Left lung (tissue), 10 donors: ENCODE data around the gene UCP2. TPM values are rescaled to one million over a fixed set of nuclear protein-coding genes. Genes with fewer than 3 reads are reported as not detected.

ENCODE experiments used
- ATAC-seq: fragments of 200-7000 bp; cut with Tn5 transposase; one replicate; pipeline ENCODE4 v1.9.1; 2020; ENCODE audit warnings: moderate library complexity
- DNase-seq, 4 donors: peaks; one replicate each; pipeline ENCODE4 v3.0.0-alpha.2; 2013 to 2020
- H3K27ac ChIP-seq, 2 donors: fragments of 200-600 bp; sonication (generic) in 1 of 2; one replicate each; pipeline versions ENCODE4 v1.5.0 to v1.8.0; 2020 to 2021
- H3K27me3 ChIP-seq, 2 donors: fragments of 200-600 bp; sonication (generic) in 1 of 2; one replicate each; pipeline versions ENCODE4 v1.5.0 to v1.8.0; 2020 to 2021
- H3K36me3 ChIP-seq, 2 donors: fragments of 200-600 bp; sonication (generic) in 1 of 2; one replicate each; pipeline versions ENCODE4 v1.5.0 to v1.8.0; 2020 to 2021
- H3K4me1 ChIP-seq, 2 donors: fragments of 200-600 bp; one replicate each; pipeline ENCODE4 v1.8.0; 2021
- H3K4me3 ChIP-seq, 2 donors: fragments of 200-600 bp; sonication (generic) in 1 of 2; one replicate each; pipeline versions ENCODE4 v1.5.0 to v1.8.0; 2020 to 2021; ENCODE audit warnings: mild to moderate bottlenecking in 1 of 2
- H3K9me3 ChIP-seq, 2 donors: fragments of 200-600 bp; sonication (generic) in 1 of 2; one replicate each; pipeline versions ENCODE4 v1.5.0 to v1.8.0; 2020 to 2021
- intact Hi-C, 2 donors: fragments of 100-400 bp; cut with DNase I; formaldehyde crosslinking; loops; one replicate each; pipeline versions ENCODE4 v1.11.2 to v1.14.2; 2022
- polyA plus RNA-seq, 6 donors: library from polyadenylated mRNA; unstranded; fragments of 120-200 nt; gene quantifications; one replicate each; pipeline ENCODE4 v1.2.1, GENCODE V29; 2013; ENCODE audit not compliant: insufficient read length in 6 of 6
- total RNA-seq, 2 donors: library from RNA; stranded (reverse); fragmentation: NEBNext Ultra II Directional; extraction: Animal tissue kit (Norgen Biotek cat#: 25700); gene quantifications; one replicate each; pipeline ENCODE4 v1.2.1, GENCODE V29; 2021
- TF ChIP-seq, protein P1 (sequence below), 2 donors: fragments of 200-600 bp; sonication (generic) in 1 of 2; IDR thresholded peaks; one replicate each; pipeline versions ENCODE4 v1.5.0 to v1.8.0; 2021; ENCODE audit warnings: antibody characterized with exemption in 2 of 2
- donor health status: DM: no; HTN: yes; CAD: no.
- donor health status: DM: no; HTN: no; CAD: no.

UCP2 gene
- total and polyA plus RNA-seq, 8 donors = 35.3 to 142 (median 42.6) TPM

GRCh38 chr11:74019860-74020259, 37.2 kb upstream of the UCP2 start:
- no peak overlapping the region for H3K4me3 ChIP-seq
- H3K27ac ChIP-seq = peak overlapping the region; percentile 78 to 89
- intact Hi-C loops = no loop called here
- peaks cover 0 to 20% of the 10 kb centered on the region in 2 donors for H3K36me3 ChIP-seq
- TF ChIP-seq, protein P1, sequence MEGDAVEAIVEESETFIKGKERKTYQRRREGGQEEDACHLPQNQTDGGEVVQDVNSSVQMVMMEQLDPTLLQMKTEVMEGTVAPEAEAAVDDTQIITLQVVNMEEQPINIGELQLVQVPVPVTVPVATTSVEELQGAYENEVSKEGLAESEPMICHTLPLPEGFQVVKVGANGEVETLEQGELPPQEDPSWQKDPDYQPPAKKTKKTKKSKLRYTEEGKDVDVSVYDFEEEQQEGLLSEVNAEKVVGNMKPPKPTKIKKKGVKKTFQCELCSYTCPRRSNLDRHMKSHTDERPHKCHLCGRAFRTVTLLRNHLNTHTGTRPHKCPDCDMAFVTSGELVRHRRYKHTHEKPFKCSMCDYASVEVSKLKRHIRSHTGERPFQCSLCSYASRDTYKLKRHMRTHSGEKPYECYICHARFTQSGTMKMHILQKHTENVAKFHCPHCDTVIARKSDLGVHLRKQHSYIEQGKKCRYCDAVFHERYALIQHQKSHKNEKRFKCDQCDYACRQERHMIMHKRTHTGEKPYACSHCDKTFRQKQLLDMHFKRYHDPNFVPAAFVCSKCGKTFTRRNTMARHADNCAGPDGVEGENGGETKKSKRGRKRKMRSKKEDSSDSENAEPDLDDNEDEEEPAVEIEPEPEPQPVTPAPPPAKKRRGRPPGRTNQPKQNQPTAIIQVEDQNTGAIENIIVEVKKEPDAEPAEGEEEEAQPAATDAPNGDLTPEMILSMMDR (IDR thresholded peaks at IDR 0.05) = no peak
- peaks cover 11 to 63% of the 10 kb centered on the region in 2 donors for H3K4me1 ChIP-seq
- H3K9me3 ChIP-seq = no peaks in the 10 kb centered on the region
- DNase-seq (no peak), ATAC-seq (no peak)
- no peaks in the 10 kb centered on the region for H3K27me3 ChIP-seq

DNA sequence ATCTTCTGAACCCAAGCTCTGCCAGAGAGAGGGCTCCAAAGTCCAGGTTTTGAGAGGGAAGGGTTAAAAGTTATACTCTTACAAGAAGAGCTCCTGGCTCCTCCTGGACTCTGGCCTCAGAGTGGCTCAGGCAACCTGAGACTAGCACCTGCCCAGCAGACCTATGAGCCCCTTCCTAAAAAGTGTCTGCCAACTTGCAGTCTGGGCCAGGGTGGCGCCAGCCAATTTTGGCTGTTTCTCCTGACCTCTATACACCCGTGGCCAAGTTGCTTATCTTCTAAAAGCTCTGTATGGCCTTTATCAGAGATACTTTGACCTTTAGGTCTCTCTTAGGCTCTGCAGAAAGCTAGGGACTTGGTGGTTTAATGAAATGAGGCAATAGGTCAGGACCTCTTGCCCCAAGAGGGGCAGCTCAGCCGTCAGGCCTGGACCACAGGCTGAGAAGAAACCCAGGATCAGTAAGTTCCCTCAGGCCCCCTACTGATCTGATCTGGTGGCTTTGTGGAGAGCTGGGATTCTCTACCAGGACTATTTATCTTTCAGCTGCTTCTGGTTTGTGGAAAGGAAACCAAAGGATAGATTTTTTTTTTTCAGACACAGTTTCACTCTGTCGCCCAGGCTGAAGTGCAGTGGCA, 36.6 kb upstream of the UCP2 start:
- Histone ChIP-seq H3K36me3 (peaks cover 0 to 20% of the 10 kb centered on the region in 2 donors), H3K9me3 (no peaks in the 10 kb centered on the region), H3K27me3 (no peaks in the 10 kb centered on the region), H3K4me1 (peaks cover 11 to 57% of the 10 kb centered on the region in 2 donors), H3K4me3 (no peak overlapping the region), H3K27ac (peak overlapping the region; percentile 78 to 89)
- intact Hi-C loops = no loop called here
- DNase-seq (no peak), ATAC-seq (peak; percentile 8)
- TF ChIP-seq, protein P1 (IDR thresholded peaks at IDR 0.05) = no peak

GRCh38 chr11:74018331-74019005, 35.8 kb upstream of the UCP2 start:
- ATAC-seq (peak; percentile 87), DNase-seq (peak; percentile 39 to 94 (median 88))
- Histone ChIP-seq H3K27me3 (no peaks in the 10 kb centered on the region), H3K36me3 (peaks cover 0 to 20% of the 10 kb centered on the region in 2 donors), H3K4me3 (no peak overlapping the region), H3K9me3 (no peaks in the 10 kb centered on the region), H3K4me1 (peaks cover 11 to 55% of the 10 kb centered on the region in 2 donors), H3K27ac (peak overlapping the region; percentile 78 to 89)
- TF ChIP-seq, protein P1 (IDR thresholded peaks at IDR 0.05) = no peak
- intact Hi-C loops = no loop called here

DNA sequence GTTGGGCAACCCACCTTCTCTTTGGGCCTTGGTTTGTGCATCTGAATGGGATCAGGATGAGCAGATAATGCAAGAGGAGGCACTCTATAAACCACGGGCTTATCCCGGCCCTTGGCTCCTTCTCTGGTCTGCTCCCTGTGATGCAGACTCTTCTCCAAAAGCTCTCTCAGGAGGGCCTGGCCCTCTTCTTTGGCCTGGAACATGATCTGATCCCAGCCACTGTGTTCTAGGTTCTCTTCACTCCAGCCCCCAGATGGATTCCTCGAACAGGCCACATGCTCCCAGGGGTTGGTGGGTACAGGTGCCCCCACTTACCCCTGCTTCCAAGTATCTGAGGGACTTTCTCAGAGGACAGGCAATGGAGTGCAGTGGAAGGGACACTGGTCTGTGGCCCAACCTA, 35.0 kb upstream of the UCP2 start:
- ATAC-seq (no peak), DNase-seq (no peak)
- Histone ChIP-seq H3K27me3 (no peaks in the 10 kb centered on the region), H3K9me3 (no peaks in the 10 kb centered on the region), H3K4me3 (no peak overlapping the region), H3K36me3 (peaks cover 0 to 26% of the 10 kb centered on the region in 2 donors), H3K27ac (peak overlapping the region; percentile 78 to 89), H3K4me1 (peaks cover 11 to 51% of the 10 kb centered on the region in 2 donors)
- TF ChIP-seq, protein P1 (IDR thresholded peaks at IDR 0.05) = no peak
- intact Hi-C loops = no loop called here

DNA sequence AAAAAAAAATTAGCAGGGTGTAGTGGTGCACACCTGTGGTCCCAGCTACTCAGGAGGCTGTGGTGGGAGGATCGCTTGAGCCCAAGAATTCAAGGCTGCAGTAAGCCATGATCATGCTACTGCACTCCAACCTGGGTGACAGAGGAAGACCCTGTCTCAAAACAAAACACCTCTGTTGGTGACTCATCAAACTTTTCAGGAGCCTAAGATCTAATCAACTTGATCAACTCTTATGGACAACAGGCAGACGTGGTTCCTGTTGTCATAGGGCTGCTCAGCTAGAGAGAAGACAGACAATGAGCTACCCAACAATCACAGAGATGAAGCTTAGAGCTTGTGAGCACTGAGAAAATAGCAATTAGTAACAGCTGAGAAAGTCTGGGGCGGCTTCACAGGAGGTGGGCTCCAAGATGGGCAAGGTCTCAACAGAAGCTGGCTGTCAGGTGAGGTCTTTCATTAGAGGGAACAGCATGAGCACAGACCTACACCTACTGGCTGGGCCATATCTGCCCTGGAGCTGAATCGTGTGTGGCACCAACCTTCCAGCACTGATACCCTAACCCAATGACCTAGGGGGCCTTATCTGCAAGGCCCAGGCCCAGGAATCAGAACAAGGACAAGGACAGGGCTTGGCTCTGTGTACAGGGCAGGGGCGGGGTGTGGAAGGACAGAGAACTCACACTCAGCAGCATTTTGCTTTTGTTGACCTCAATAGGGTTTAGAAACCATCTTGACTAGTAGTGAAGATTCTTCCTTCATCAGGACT, 33.5 kb upstream of the UCP2 start:
- Histone ChIP-seq H3K27me3 (no peaks in the 10 kb centered on the region), H3K27ac (no peak overlapping the region), H3K4me3 (no peak overlapping the region), H3K36me3 (peaks cover 0 to 29% of the 10 kb centered on the region in 2 donors), H3K9me3 (no peaks in the 10 kb centered on the region), H3K4me1 (peaks cover 11 to 43% of the 10 kb centered on the region in 2 donors)
- TF ChIP-seq, protein P1 (IDR thresholded peaks at IDR 0.05) = no peak
- no peak for ATAC-seq
- intact Hi-C loops = no loop called here
- no peak for DNase-seq
